HUDEP-2 (cell line): ENCODE data around the gene KCNH8.
A peak's percentile ranks its signal among the peaks of the same experiment; 100 is the strongest.

ENCODE experiments used
- DNase-seq, 76 experiments: peaks; one replicate each; lab custom pipeline; 2025; ENCODE audit not compliant: unreplicated experiment in 76 of 76; lab: John Stamatoyannopoulos, UW

The KCNH8 gene

GRCh38 chr3:19348941-19349564 is 200.7 kb downstream of the KCNH8 start:
- peak in 15 of 76 experiments; percentile 1 to 36 (median 3) for DNase-seq

GRCh38 chr3:19357947-19358346 is 209.6 kb downstream of the KCNH8 start:
- no peak for DNase-seq

GRCh38 chr3:19363071-19363470 is 214.8 kb downstream of the KCNH8 start:
- no peak for DNase-seq

DNA sequence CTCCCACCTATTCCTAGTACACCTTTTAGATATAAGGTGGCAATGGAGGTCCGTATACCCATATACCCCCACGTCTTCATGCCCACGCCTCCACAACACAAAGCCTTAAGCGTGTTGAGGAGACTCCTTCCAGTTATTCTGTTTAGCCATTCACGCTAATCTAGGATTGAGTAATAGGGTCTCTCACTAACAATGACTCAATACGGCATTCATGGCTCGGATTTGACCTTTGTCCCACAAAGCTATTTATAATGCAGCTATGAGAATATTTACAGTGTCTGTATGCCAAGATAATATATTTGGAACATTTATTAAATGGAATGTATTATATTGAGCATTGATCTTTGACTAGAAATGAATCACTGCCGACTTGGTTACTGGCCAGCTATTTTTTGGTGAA is 215.8 kb downstream of the KCNH8 start:
- DNase-seq, result no peak

DNA sequence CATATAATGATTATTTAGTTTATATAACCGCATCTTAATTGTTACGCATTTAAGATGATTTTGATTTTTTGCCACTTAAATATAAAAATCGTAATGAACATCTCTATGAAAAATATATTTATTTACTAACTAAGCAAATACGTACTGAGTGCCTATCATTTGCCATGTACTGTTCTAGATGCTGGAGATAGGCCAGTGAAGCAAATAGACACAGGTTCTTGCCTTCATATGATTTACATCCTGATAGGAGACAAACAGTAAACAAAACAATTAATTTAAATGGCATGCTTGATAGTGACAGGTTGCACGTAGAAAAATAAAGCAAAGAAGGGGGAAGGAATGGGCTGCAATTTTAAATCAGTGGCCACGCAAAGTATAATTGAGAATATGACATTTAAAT is 217.2 kb downstream of the KCNH8 start:
- DNase-seq, result no peak

DNA sequence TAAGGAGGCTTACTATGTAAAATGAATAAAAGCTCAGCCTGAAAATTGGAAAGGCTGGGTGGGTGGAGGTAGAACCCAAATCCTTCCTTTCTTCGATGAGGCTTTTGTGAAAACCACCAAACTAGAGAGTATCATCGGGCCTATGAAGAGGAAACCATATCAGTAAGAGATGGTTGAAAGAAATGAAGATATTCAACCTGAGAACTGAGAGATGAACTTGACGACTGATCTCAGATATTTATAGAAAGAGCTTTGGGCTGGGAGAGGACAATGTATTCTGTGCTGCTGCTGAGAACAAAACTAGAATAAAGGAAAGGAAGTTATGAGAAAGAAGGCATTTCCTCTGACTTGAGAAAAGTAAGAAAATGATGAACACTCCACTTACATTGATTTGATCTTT is 236.6 kb downstream of the KCNH8 start:
- no peak for DNase-seq

DNA sequence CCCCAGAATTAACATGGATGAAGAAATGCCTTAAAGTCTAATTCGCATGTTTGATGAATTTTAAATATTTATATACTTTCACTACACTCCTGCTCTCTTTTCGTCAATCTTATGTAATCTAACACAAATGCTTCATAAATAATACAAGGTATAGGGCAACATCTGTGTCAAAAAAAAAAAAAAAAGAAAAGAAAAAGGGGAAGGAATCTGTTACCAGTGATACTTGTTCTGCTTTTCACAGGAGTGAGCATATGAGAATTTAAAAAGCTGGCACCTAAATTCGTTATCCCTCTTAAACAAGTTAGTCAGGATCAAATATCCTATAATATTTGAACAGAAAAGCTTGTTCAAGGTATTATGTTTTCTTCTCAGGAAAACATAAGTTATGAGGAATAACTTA is 243.8 kb downstream of the KCNH8 start:
- no peak for DNase-seq

- DNase-seq, result no peak
These were observed 246.6 kb downstream of the KCNH8 start for GRCh38 chr3:19394946-19395345.

DNA sequence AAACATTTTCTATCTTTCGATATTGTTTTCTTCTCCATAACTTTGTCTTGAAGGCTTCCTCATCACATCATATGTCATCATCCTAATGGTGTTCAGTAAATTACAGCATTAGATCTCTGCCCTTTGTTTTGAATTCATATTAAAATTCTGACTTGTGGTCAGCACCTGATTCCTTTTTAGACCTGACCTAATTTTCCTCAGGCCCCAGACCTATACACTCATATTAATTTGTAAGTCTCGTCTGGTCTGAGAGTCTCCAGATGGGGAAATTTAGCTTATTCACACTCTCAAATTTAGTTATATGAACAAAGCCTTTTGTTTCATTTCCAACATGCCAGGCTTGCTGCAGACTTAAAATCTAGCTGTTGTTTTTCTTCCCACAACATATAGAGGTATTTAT is 248.4 kb downstream of the KCNH8 start:
- no peak for DNase-seq

- DNase-seq, result no peak
These were observed 251.0 kb downstream of the KCNH8 start for GRCh38 chr3:19399356-19399755.

DNA sequence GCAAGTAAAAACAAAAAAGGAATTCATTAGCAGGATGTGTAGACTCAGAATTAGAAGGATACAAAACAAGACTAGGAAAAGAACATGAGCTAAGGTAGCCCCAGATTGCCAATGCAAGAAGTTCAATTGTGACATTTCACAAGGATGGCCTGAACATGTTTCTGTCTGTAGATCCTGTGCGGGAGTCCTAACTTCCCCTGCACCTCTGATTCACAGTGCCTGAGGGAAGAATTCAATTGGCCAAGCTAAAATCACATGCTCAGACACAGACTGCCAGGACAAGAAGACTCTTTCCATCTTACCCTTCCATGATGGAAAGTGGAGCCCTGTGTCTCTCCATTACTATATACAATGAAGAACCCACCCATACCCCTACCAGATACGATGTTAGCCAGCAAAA is 251.5 kb downstream of the KCNH8 start:
- DNase-seq, result no peak

GRCh38 chr3:19420159-19420558 is 271.8 kb downstream of the KCNH8 start:
- DNase-seq, result no peak

GRCh38 chr3:19425825-19426224 is 277.5 kb downstream of the KCNH8 start:
- no peak for DNase-seq

DNA sequence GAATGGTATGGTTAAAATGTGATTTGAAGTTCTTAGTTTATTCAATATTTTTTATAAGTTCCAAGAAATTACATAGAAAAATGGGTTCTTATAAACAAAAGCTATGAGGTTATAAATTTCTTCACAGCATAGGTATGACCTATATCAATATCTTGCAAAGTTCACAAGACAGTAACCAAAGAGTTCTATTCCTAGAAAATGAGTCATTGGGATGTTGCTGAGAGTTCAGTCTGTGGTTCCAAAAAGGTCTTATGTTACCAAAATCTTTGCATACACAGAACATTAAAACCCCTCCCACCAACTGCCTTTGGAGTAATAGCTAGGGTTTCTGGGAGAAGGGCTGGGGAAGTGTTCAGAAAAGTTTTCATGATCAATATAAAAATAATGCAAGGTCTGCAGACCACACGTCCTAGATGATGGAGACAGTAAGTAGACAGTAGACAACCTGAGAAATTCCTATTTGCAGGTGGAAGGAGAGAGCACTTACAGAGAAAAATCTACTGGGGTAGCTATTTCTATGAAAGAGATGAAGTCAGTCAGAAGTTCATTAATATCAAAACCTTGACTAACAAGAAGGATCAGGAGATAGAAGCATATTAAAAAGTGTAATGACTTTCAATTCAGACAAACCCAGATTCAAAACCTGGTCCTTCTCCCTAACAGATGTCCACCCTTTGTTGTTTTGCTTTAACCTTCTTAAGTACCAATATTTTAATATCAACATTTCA is 279.3 kb downstream of the KCNH8 start:
- no peak for DNase-seq

DNA sequence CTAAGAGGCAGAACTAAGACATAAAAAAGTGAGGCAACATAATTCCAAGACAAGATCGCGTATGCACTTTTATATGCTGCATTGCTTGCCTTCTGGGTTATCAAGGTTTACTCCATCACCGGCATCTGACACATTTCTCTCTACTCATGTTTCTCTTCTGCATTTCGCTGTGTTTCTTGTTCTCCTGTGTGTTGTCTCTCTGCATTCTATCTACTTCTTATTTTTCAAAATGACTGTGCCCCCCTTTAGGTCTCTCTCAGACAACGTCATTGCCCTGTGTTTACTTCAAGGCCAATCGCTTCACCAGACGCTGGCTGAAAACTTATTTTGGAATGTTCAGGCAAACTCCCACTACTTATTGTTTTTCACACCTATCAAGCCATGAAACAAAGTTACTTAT is 280.4 kb downstream of the KCNH8 start:
- no peak for DNase-seq

DNA sequence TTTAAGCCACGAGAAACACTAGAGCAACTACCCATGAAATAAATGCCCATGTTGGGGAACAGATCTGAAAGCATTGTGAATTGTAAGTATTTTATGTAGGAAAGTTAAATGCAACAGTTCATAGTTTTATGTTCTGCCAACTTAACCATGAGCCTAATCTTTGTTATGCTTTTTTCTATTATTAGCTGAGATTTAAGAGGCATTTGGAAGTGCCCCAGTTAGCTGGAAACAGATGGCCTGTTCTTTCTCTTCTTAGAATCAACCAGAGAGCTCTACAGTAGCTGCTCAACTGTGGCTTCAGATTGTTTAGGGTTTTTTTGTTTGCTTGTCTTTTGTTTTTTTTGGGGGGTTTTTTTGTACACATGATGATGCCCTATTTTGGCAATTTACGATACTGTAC is 284.4 kb downstream of the KCNH8 start:
- DNase-seq, result no peak

- no peak for DNase-seq
These were observed 288.4 kb downstream of the KCNH8 start for GRCh38 chr3:19436746-19437145.

DNA sequence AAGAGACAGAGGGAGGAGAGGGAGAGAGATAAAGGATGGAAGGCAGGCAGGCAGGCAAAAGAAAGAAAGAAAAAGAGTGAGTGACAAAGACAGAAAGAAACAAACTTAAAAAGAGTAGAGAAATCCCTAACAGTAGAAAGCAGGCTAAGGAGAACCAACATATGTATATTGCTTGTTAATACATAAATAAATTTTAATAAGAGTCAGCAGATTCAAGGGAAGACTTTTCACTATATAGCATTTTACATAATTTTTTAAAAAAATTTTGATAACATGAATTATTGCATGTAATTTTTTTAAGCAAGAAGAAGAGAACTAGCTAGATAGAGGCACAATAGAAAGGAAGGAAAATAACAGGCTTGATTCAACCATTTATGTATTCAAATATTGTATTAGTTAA is 291.6 kb downstream of the KCNH8 start:
- DNase-seq, result no peak

- DNase-seq, result no peak
These were observed 297.8 kb downstream of the KCNH8 start for GRCh38 chr3:19446138-19446537.

GRCh38 chr3:19446687-19447086 is 298.4 kb downstream of the KCNH8 start:
- DNase-seq, result no peak

DNA sequence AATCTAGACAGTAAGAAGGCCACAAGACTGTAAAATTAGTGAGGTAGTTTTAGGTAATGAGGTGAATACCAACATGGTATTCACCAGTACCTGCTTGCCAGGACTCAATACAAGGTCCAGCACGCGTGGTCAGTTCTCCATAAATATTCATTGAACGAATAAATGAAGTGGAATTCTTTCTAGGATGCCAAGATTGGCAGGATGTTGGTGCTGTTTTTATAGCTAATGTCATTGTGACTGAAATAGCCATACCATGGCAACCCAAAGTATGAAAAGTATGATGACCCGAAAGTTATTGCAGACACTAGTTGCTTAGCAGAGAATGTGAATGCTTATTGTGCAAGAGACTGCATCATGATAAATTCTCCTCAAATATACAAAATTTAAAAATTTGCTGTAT is 307.2 kb downstream of the KCNH8 start:
- no peak for DNase-seq

DNA sequence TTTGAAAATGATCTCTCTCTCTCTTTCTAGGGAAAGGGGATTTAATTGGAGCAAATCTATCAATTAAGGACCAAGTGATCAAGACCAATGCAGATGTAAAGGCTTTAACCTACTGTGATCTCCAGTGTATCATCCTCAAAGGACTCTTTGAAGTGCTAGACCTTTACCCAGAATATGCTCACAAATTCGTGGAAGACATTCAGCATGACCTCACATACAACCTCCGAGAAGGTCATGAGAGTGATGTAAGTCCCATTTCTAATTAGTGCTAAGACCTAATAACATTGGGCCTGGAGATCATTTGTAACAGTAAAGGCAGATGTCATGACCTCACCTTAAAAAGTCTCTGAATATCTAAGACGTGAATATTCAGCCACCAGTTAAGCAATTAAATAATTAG is 308.4 kb downstream of the KCNH8 start:
- no peak for DNase-seq

GRCh38 chr3:19457449-19457848 is 309.1 kb downstream of the KCNH8 start:
- no peak for DNase-seq
